Kidney capillary endothelial cell (primary cell): Measurements from ENCODE around the gene LRRN2.
A peak's percentile ranks its signal among the peaks of the same experiment; 100 is the strongest.
"Not testable (repeated sequence)": the region's sequence is repeated elsewhere in the genome, so short reads cannot be mapped to it uniquely, and the experiment has no call there.

Source experiments
- DNase-seq: peaks from one replicate; pipeline ENCODE4 v3.0.0-alpha.2; 2018; ENCODE audit warnings: low spot score

Gene LRRN2

GRCh38 chr1:204685236-204686006, at the start of gene LRRN2:
Gene LRRN2, minus strand, starts transcription at chr1:204685738. Its CDS starts 65,746 bp downstream, at chr1:204619992.
- no peak for DNase-seq

- no peak for DNase-seq
Observed at GRCh38 chr1:204735042-204735441, 49.5 kb upstream of the LRRN2 start.

GRCh38 chr1:204733869-204734596, 48.5 kb upstream of the LRRN2 start:
- no peak for DNase-seq

- no peak for DNase-seq
Observed at GRCh38 chr1:204733289-204733688, 47.8 kb upstream of the LRRN2 start.

- no peak for DNase-seq
Observed at GRCh38 chr1:204731985-204732575, 46.5 kb upstream of the LRRN2 start.

GRCh38 chr1:204731509-204731908, 46.0 kb upstream of the LRRN2 start:
- DNase-seq = no peak

- DNase-seq = no peak
Observed at GRCh38 chr1:204730826-204731459, 45.4 kb upstream of the LRRN2 start.

- no peak for DNase-seq
Observed at GRCh38 chr1:204729516-204729915, 44.0 kb upstream of the LRRN2 start.

GRCh38 chr1:204728456-204728855, 42.9 kb upstream of the LRRN2 start:
- DNase-seq = no peak

GRCh38 chr1:204728045-204728444, 42.5 kb upstream of the LRRN2 start:
- DNase-seq = no peak

GRCh38 chr1:204727438-204727837, 41.9 kb upstream of the LRRN2 start:
- not testable (repeated sequence) for DNase-seq

- peak; percentile 25 for DNase-seq
Observed at GRCh38 chr1:204726478-204726877, 40.9 kb upstream of the LRRN2 start.

GRCh38 chr1:204725821-204726448, 40.4 kb upstream of the LRRN2 start:
- DNase-seq = no peak

GRCh38 chr1:204723131-204723787, 37.7 kb upstream of the LRRN2 start:
- DNase-seq = no peak

GRCh38 chr1:204721373-204722055, 36.0 kb upstream of the LRRN2 start:
- no peak for DNase-seq

- DNase-seq = no peak
Observed at GRCh38 chr1:204716660-204717059, 31.1 kb upstream of the LRRN2 start.

GRCh38 chr1:204714861-204715511, 29.4 kb upstream of the LRRN2 start:
- DNase-seq = no peak

GRCh38 chr1:204714194-204714860, 28.8 kb upstream of the LRRN2 start:
- no peak for DNase-seq

GRCh38 chr1:204713541-204713940, 28.0 kb upstream of the LRRN2 start:
- no peak for DNase-seq
